GM12878 (cell line): ENCODE data around the gene FANK1. TPM values are rescaled to one million over a fixed set of nuclear protein-coding genes. Genes with fewer than 3 reads are reported as not detected.

ENCODE experiments used
- ATAC-seq: fragments of 200-7000 bp; cut with Tn5 transposase; 3 replicates; pipeline ENCODE4 v1.9.1; 2020; ENCODE audit warnings: mild to moderate bottlenecking, moderate library complexity
- BruUV-seq: library from RNA; stranded (reverse); fragments of 400-500 nt; replicated peaks from 2 replicates; lab custom pipeline; 2021; lab: Mats Ljungman, UMichigan
- CTCF ChIA-PET: fragments of 300-600 bp; sonication (Branson Sonifier 250); formaldehyde crosslinking; extraction: SDS; loops from one replicate; lab custom pipeline; 2021; ENCODE audit warnings: inconsistent platforms; lab: Yijun Ruan, JAX
- POLR2A ChIA-PET: fragments of 350-600 bp; formaldehyde crosslinking; extraction: SDS; loops from one replicate; lab custom pipeline; 2021; ENCODE audit warnings: inconsistent platforms; lab: Charles Lee
- RAD21 ChIA-PET: fragments of 300-600 bp; sonication (Branson Sonifier 250); formaldehyde crosslinking; loops from one replicate; lab custom pipeline; 2023; ENCODE audit warnings: antibody characterized with exemption; ENCODE audit not compliant: unreplicated experiment; lab: Charles Lee
- SMC1A ChIA-PET: fragments of 300-600 bp; sonication (Branson Sonifier 250); formaldehyde crosslinking; loops from one replicate; lab custom pipeline; 2023; ENCODE audit not compliant: unreplicated experiment, uncharacterized antibody; lab: Charles Lee
- DNase-seq: peaks from one replicate; pipeline ENCODE4 v3.0.0-alpha.2; 2011; ENCODE audit warnings: low read depth, low spot score
- FAIRE-seq: peaks from 3 replicates; lab custom pipeline; 2011; peaks lifted over from hg19 to GRCh38; lab: Jason Lieb, UNC
- H2AFZ ChIP-seq: 2 replicates; pipeline ENCODE4 v1.6.0; 2011; ENCODE audit warnings: low read depth, low read length, control low read depth; ENCODE audit not compliant: control insufficient read depth
- H3K27ac ChIP-seq: 2 replicates; pipeline ENCODE4 v1.5.1; 2011; ENCODE audit warnings: control low read depth; ENCODE audit not compliant: control insufficient read depth, insufficient read depth
- H3K27me3 ChIP-seq, 2 experiments: replicated peaks in 1 of 2; 2 replicates each; pipeline versions ENCODE4 v1.6.0 to v1.6.1; 2011; ENCODE audit warnings: low read length in 1 of 2; ENCODE audit not compliant: control insufficient read depth in 2 of 2, insufficient read depth in 2 of 2
- H3K36me3 ChIP-seq, 2 experiments: 2 replicates each; pipeline ENCODE4 v1.5.1; 2011; ENCODE audit warnings: low read length in 1 of 2; ENCODE audit not compliant: control insufficient read depth in 2 of 2, insufficient read depth in 2 of 2
- H3K4me1 ChIP-seq: 2 replicates; pipeline ENCODE4 v1.6.1; 2011; ENCODE audit warnings: mild to moderate bottlenecking, low read length, moderate library complexity, mixed read lengths; ENCODE audit not compliant: control insufficient read depth, insufficient read depth
- H3K4me2 ChIP-seq: 2 replicates; pipeline ENCODE4 v1.6.0; 2011; ENCODE audit warnings: control low read depth; ENCODE audit not compliant: control insufficient read depth, insufficient read depth
- H3K4me3 ChIP-seq: fragments of 200-600 bp; sonication (generic); 2 replicates; pipeline ENCODE4 v1.5.1; 2016
- H3K79me2 ChIP-seq: 2 replicates; pipeline ENCODE4 v1.6.0; 2011; ENCODE audit warnings: low read length; ENCODE audit not compliant: control insufficient read depth, insufficient read depth
- H3K9ac ChIP-seq: 2 replicates; pipeline ENCODE4 v1.8.0; 2011; ENCODE audit warnings: low read length, control low read depth, mixed read lengths; ENCODE audit not compliant: control insufficient read depth, insufficient read depth
- H3K9me3 ChIP-seq: replicated peaks from 3 replicates; pipeline ENCODE4 v1.5.1; 2011; ENCODE audit warnings: mild to moderate bottlenecking, low read length; ENCODE audit not compliant: control insufficient read depth, insufficient read depth
- H4K20me1 ChIP-seq: 2 replicates; pipeline ENCODE4 v1.6.0; 2011; ENCODE audit not compliant: control insufficient read depth, insufficient read depth
- ASH2L ChIP-seq: fragments of 300-600, 200-600 bp; sonication (generic); IDR thresholded peaks from 2 replicates; pipeline ENCODE4 v1.6.1; 2017; ENCODE audit warnings: low read depth, mild to moderate bottlenecking, borderline replicate concordance
- BCL3 ChIP-seq: IDR thresholded peaks from 2 replicates; pipeline ENCODE4 v1.6.1; 2011; ENCODE audit warnings: borderline replicate concordance, low read depth, mild to moderate bottlenecking, moderate library complexity, low read length; ENCODE audit not compliant: insufficient read depth, poor library complexity, severe bottlenecking
- CBX5 ChIP-seq: sonication (generic); IDR thresholded peaks from 2 replicates; pipeline ENCODE4 v1.6.1; 2016; ENCODE audit warnings: low read depth, moderate library complexity, mild to moderate bottlenecking, inconsistent platforms
- FOS ChIP-seq: IDR thresholded peaks from 3 replicates; pipeline ENCODE4 v1.6.1; 2011; ENCODE audit warnings: borderline replicate concordance; ENCODE audit not compliant: insufficient read length; ENCODE audit errors: extremely low read depth
- HDAC2 ChIP-seq: fragments of 200-600 bp; sonication (generic); IDR thresholded peaks from 2 replicates; pipeline ENCODE4 v1.6.1; 2017
- MYB ChIP-seq: fragments of 150-350 bp; IDR thresholded peaks from 2 replicates; pipeline ENCODE4 v1.6.1; 2014; ENCODE audit warnings: mild to moderate bottlenecking, low read depth, low read length, borderline replicate concordance
- NFYA ChIP-seq: IDR thresholded peaks from 2 replicates; pipeline ENCODE4 v1.6.1; 2011; ENCODE audit warnings: low read depth, mild to moderate bottlenecking, low read length, improper control_type of control experiment, borderline replicate concordance
- NR2C2 ChIP-seq: IDR thresholded peaks from 2 replicates; pipeline ENCODE4 v1.6.1; 2011; ENCODE audit warnings: borderline replicate concordance, low read depth; ENCODE audit not compliant: control insufficient read depth, insufficient read length
- NRF1 ChIP-seq: conservative IDR thresholded peaks from 2 replicates; pipeline ENCODE4 v1.6.1; 2011; ENCODE audit warnings: mild to moderate bottlenecking, low read depth, low read length, improper control_type of control experiment
- PML ChIP-seq: IDR thresholded peaks from 2 replicates; pipeline ENCODE4 v1.6.1; 2012; ENCODE audit warnings: low read length, inconsistent platforms
- POLR2A ChIP-seq: IDR thresholded peaks from 2 replicates; pipeline ENCODE4 v1.6.1; 2011; ENCODE audit warnings: low read depth, mild to moderate bottlenecking, low read length
- POU2F2 ChIP-seq: IDR thresholded peaks from 3 replicates; pipeline ENCODE4 v1.6.1; 2011; ENCODE audit warnings: low read depth, mild to moderate bottlenecking, low read length, borderline replicate concordance
- RCOR1 ChIP-seq: conservative IDR thresholded peaks from 2 replicates; pipeline ENCODE4 v1.6.1; 2012; ENCODE audit warnings: low read depth, low read length, improper control_type of control experiment
- RELB ChIP-seq: fragments of 450-650 bp; IDR thresholded peaks from 2 replicates; pipeline ENCODE4 v1.6.1; 2017; ENCODE audit warnings: low read depth, mild to moderate bottlenecking, moderate library complexity
- YBX1 ChIP-seq: fragments of 450-650 bp; IDR thresholded peaks from 2 replicates; pipeline ENCODE4 v1.6.1; 2016; ENCODE audit warnings: antibody characterized with exemption
- ZBTB33 ChIP-seq: fragments of 450-650 bp; IDR thresholded peaks from 2 replicates; pipeline ENCODE4 v1.6.1; 2017; ENCODE audit warnings: mild to moderate bottlenecking
- WGBS: methylation state at CpG from one replicate; pipeline ENCODE4 v1.1.6; 2016; ENCODE audit warnings: low lambda C conversion rate; ENCODE audit not compliant: insufficient replicate concordance, insufficient coverage; ENCODE audit errors: missing lambda C conversion rate; 5-methylcytosine and 5-hydroxymethylcytosine counted together
- in situ Hi-C: fragments of 300-500 bp; cut with MboI; formaldehyde crosslinking; loops from 9 replicates; pipeline ENCODE4 v1.14.3; 2018; ENCODE audit warnings: mixed read lengths
- intact Hi-C: fragments of 100-400 bp; cut with micrococcal nuclease; formaldehyde crosslinking; loops from one replicate; pipeline ENCODE4 v1.14.2; 2022; ENCODE audit not compliant: unreplicated experiment
- polyA plus RNA-seq, 11 experiments: library from polyadenylated mRNA; depleted of rRNA in 4 of 11; unstranded in 6 of 11; stranded (reverse) in 5 of 11; fragments of >200 nt; fragmentation: Nextera tagmentation in 4 of 11; fragmentation: Illumina TruSeq in 1 of 11; extraction: Ambion mirVana in 4 of 11; extraction: Trizol in 1 of 11; gene quantifications; 1 replicate in 1 of 11; 2 replicates in 10 of 11; pipeline versions ENCODE4 v1.2.1 to v1.2.3, GENCODE V29; 2011 to 2016; ENCODE audit warnings: inconsistent platforms in 2 of 11, missing spikeins in 2 of 11, low read depth in 1 of 11
- total RNA-seq, 4 experiments: library from RNA; depleted of rRNA in 3 of 4; stranded (reverse); fragments of >200 nt in 3 of 4; fragmentation: Illumina TruSeq in 1 of 4; extraction: Trizol in 1 of 4; gene quantifications; 2 replicates each; pipeline versions ENCODE4 v1.2.1 to v1.2.3, GENCODE V29; 2013 to 2021
- TF ChIP-seq, protein P1 (sequence below): IDR thresholded peaks from 2 replicates; pipeline ENCODE4 v1.6.1; 2012; ENCODE audit warnings: low read depth, low read length, improper control_type of control experiment

Gene FANK1
- total and polyA plus RNA-seq, 10 of the 15 experiments (the other 5 are each of a cell fraction or from before 2014, with no cell fraction given): 0.07 to 0.16 (median 0.13) TPM; not detected in 6

- no peaks in the 10 kb centered on the region for H4K20me1 ChIP-seq
- no peaks in the 10 kb centered on the region for H3K36me3 ChIP-seq
- BruUV-seq: no TSS peak
- H3K4me2 ChIP-seq: no peak overlapping the region
- ChIA-PET RAD21 (no interaction called here), CTCF (no interaction called here), SMC1A (no interaction called here), POLR2A (no interaction called here)
- intact Hi-C loops: no loop called here
- H3K4me3 ChIP-seq: no peak overlapping the region
- no peaks in the 10 kb centered on the region for H3K4me1 ChIP-seq
- no peak for DNase-seq
- in situ Hi-C loops: no loop called here
- no peak overlapping the region for H3K27ac ChIP-seq
- FAIRE-seq: no peak
- WGBS: 22% methylated on average over 5 of the region's 5 CpGs
- H3K9ac ChIP-seq: no peak overlapping the region
- H3K27me3 ChIP-seq: no peaks in the 10 kb centered on the region; a peak in 1 of 4 replicates
- no peaks in the 10 kb centered on the region; the same call in 2 of the 3 replicates for H3K9me3 ChIP-seq
- ATAC-seq: no peak
- no peaks in the 10 kb centered on the region for H3K79me2 ChIP-seq
- H2AFZ ChIP-seq: no peak overlapping the region
- TF ChIP-seq POLR2A (no peak), CBX5 (no peak), POU2F2 (no peak), ASH2L (no peak), BCL3 (no peak), PML (no peak), ZBTB33 (no peak), RELB (no peak), YBX1 (no peak), NRF1 (no peak), NR2C2 (no peak), MYB (no peak), NFYA (no peak), HDAC2 (no peak), FOS (no peak), RCOR1 (no peak)
- TF ChIP-seq, protein P1, sequence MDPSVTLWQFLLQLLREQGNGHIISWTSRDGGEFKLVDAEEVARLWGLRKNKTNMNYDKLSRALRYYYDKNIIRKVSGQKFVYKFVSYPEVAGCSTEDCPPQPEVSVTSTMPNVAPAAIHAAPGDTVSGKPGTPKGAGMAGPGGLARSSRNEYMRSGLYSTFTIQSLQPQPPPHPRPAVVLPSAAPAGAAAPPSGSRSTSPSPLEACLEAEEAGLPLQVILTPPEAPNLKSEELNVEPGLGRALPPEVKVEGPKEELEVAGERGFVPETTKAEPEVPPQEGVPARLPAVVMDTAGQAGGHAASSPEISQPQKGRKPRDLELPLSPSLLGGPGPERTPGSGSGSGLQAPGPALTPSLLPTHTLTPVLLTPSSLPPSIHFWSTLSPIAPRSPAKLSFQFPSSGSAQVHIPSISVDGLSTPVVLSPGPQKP: no peak
Measured at GRCh38 chr10:125989791-125990190, 93.4 kb downstream of the FANK1 start.
